Fibroblast of lung (primary cell): Measurements from ENCODE around the gene LUC7L2. TPM values are rescaled to one million over a fixed set of nuclear protein-coding genes. Genes with fewer than 3 reads are reported as not detected.

Experiments used
- DNase-seq, 2 donors: peaks; one replicate each; pipeline versions ENCODE4 v3.0.0 to v3.0.0-alpha.2; 2010; ENCODE audit warnings: low read depth in 2 of 2
- H2AFZ ChIP-seq: 2 replicates; pipeline ENCODE4 v1.5.1; 2012; ENCODE audit warnings: low read length, control low read depth, inconsistent platforms
- H3K27ac ChIP-seq: 2 replicates; pipeline ENCODE4 v1.5.1; 2011; ENCODE audit warnings: low read length, control low read depth; ENCODE audit not compliant: insufficient read depth
- H3K27me3 ChIP-seq: 2 replicates; pipeline ENCODE4 v1.5.1; 2011; ENCODE audit warnings: mild to moderate bottlenecking, low read length; ENCODE audit not compliant: control insufficient read depth, insufficient read depth
- H3K36me3 ChIP-seq: 2 replicates; pipeline ENCODE4 v1.5.1; 2011; ENCODE audit warnings: low read length; ENCODE audit not compliant: control insufficient read depth, insufficient read depth
- H3K4me1 ChIP-seq: 2 replicates; pipeline ENCODE4 v1.5.1; 2011; ENCODE audit warnings: low read length; ENCODE audit not compliant: control insufficient read depth, insufficient read depth; ENCODE audit errors: extremely low read depth
- H3K4me2 ChIP-seq: 2 replicates; pipeline ENCODE4 v1.5.1; 2011; ENCODE audit warnings: low read length, control low read depth; ENCODE audit not compliant: insufficient read depth; ENCODE audit errors: extremely low read depth
- H3K4me3 ChIP-seq, 4 experiments: fragments of 200-600 bp in 1 of 4; sonication (generic) in 1 of 4; replicated peaks in 1 of 4; 2 replicates each; pipeline ENCODE4 v1.5.1; 2011 to 2016; ENCODE audit warnings: low read length in 4 of 4, low read depth in 3 of 4, mild to moderate bottlenecking in 3 of 4, control low read depth in 2 of 4, inconsistent platforms in 1 of 4, mixed read lengths in 1 of 4; ENCODE audit not compliant: insufficient read depth in 1 of 4; ENCODE audit errors: control extremely low read depth in 1 of 4
- H3K79me2 ChIP-seq: 2 replicates; pipeline ENCODE4 v1.5.1; 2012; ENCODE audit warnings: mild to moderate bottlenecking, low read length, inconsistent platforms; ENCODE audit not compliant: control insufficient read depth, insufficient read depth
- H3K9ac ChIP-seq: 2 replicates; pipeline ENCODE4 v1.5.1; 2011; ENCODE audit warnings: mild to moderate bottlenecking, low read length, control low read depth; ENCODE audit not compliant: insufficient read depth
- H3K9me3 ChIP-seq: 2 replicates; pipeline ENCODE4 v1.5.1; 2012; ENCODE audit warnings: low read depth, low read length; ENCODE audit not compliant: control insufficient read depth, insufficient read depth
- H4K20me1 ChIP-seq: 2 replicates; pipeline ENCODE4 v1.5.1; 2011; ENCODE audit warnings: low read length; ENCODE audit not compliant: control insufficient read depth, insufficient read depth; ENCODE audit errors: extremely low read depth
- CTCF ChIP-seq, 2 donors: IDR thresholded peaks in 1 of 2; conservative IDR thresholded peaks in 1 of 2; 1 replicate in 1 of 2; 2 replicates in 1 of 2; pipeline ENCODE4 v1.5.1; 2011 to 2012; ENCODE audit warnings: low read length in 2 of 2, control low read depth in 1 of 2, inconsistent platforms in 1 of 2, low read depth in 1 of 2, mild to moderate bottlenecking in 1 of 2
- EZH2 ChIP-seq: IDR thresholded peaks from 2 replicates; pipeline ENCODE4 v1.5.1; 2012; ENCODE audit warnings: low read length, control low read depth, mild to moderate bottlenecking; ENCODE audit errors: missing control alignments
- polyA plus RNA-seq, 2 donors: library from polyadenylated mRNA; depleted of rRNA in 1 of 2; stranded (reverse) in 1 of 2; unstranded in 1 of 2; fragments of >200 nt; gene quantifications; 2 replicates each; pipeline ENCODE4 v1.2.1, GENCODE V29; 2011 to 2012; ENCODE audit warnings: missing spikeins in 1 of 2
- total RNA-seq: library from RNA; depleted of rRNA; stranded (reverse); fragments of >200 nt; gene quantifications from 2 replicates; pipeline ENCODE4 v1.2.1, GENCODE V29; 2014

Gene LUC7L2
- total and polyA plus RNA-seq, 2 donors (not counting 1 experiment from before 2014, with no cell fraction given), result 38.5 to 48.7 TPM

- H3K27me3 ChIP-seq, result no peaks in the 10 kb centered on the region
- H3K4me3 ChIP-seq, result no peak overlapping the region
- no peak overlapping the region for H2AFZ ChIP-seq
- H3K36me3 ChIP-seq, result peaks cover 12% of the 10 kb centered on the region
- no peak overlapping the region for H3K27ac ChIP-seq
- H3K79me2 ChIP-seq, result no peaks in the 10 kb centered on the region
- TF ChIP-seq EZH2, result no peak
- TF ChIP-seq CTCF (conservative IDR thresholded peaks at IDR 0.05 in 1 of 2, IDR thresholded peaks at IDR 0.05 in 1 of 2; ENCODE audit: low read depth in 1 of 2, low read length in 2 of 2), result no peak
- H4K20me1 ChIP-seq, result no peaks in the 10 kb centered on the region
- no peak for DNase-seq
- no peak overlapping the region for H3K9ac ChIP-seq
- no peaks in the 10 kb centered on the region for H3K4me1 ChIP-seq
- H3K4me2 ChIP-seq, result no peak overlapping the region
- no peaks in the 10 kb centered on the region for H3K9me3 ChIP-seq
These were observed 57.8 kb downstream of the LUC7L2 start for GRCh38 chr7:139417478-139417877.

- H3K79me2 ChIP-seq, result no peaks in the 10 kb centered on the region
- H3K4me1 ChIP-seq, result no peaks in the 10 kb centered on the region
- H3K4me2 ChIP-seq, result no peak overlapping the region
- no peaks in the 10 kb centered on the region for H3K9me3 ChIP-seq
- H3K36me3 ChIP-seq, result peaks cover 8% of the 10 kb centered on the region
- no peak overlapping the region for H2AFZ ChIP-seq
- no peak for DNase-seq
- no peaks in the 10 kb centered on the region for H3K27me3 ChIP-seq
- no peak overlapping the region for H3K9ac ChIP-seq
- no peak for TF ChIP-seq CTCF (conservative IDR thresholded peaks at IDR 0.05 in 1 of 2, IDR thresholded peaks at IDR 0.05 in 1 of 2; ENCODE audit: low read depth in 1 of 2, low read length in 2 of 2)
- TF ChIP-seq EZH2, result no peak
- no peaks in the 10 kb centered on the region for H4K20me1 ChIP-seq
- H3K4me3 ChIP-seq, result no peak overlapping the region
- H3K27ac ChIP-seq, result no peak overlapping the region
These were observed 61.4 kb downstream of the LUC7L2 start for GRCh38 chr7:139421123-139421522.

- no peaks in the 10 kb centered on the region for H3K27me3 ChIP-seq
- H3K36me3 ChIP-seq, result peaks cover 7% of the 10 kb centered on the region
- no peak overlapping the region for H3K4me2 ChIP-seq
- H3K9me3 ChIP-seq, result no peaks in the 10 kb centered on the region
- H3K79me2 ChIP-seq, result no peaks in the 10 kb centered on the region
- peak in 1 of 2 donors; percentile 12 for DNase-seq
- TF ChIP-seq CTCF (conservative IDR thresholded peaks at IDR 0.05 in 1 of 2, IDR thresholded peaks at IDR 0.05 in 1 of 2; ENCODE audit: low read depth in 1 of 2, low read length in 2 of 2) (no peak), EZH2 (no peak)
- H3K27ac ChIP-seq, result no peak overlapping the region
- H2AFZ ChIP-seq, result no peak overlapping the region
- no peaks in the 10 kb centered on the region for H4K20me1 ChIP-seq
- no peak overlapping the region for H3K4me3 ChIP-seq
- H3K4me1 ChIP-seq, result no peaks in the 10 kb centered on the region
- no peak overlapping the region for H3K9ac ChIP-seq
These were observed 62.4 kb downstream of the LUC7L2 start for GRCh38 chr7:139422126-139422525.
